ENCODE results near the gene ADSL.

The ADSL gene

DNA sequence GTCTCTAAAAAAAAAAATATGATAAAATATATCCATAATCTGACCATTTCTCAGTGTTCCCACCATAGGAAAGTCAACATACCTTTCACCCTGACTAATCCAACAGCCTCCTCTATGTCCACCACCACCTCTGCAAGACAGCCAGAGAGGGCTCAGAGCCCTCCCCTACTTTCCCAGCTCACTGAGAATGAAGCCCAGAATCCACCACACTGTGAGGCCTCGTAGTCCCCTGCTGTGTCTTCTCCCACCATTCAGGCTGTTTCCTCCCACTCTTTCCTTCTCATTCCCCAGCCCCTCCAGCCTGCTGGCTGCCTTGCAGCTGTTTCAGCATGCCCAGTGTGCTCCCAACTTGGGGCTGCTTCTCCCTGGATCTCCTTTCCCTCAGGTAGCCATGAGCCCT is 51.1 kb downstream of the ADSL start:
- Histone ChIP-seq H3K9me3 (ENCODE audit: severe bottlenecking) (no peaks in the 10 kb centered on the region), H3K4me1 (ENCODE audit: insufficient read depth, poor library complexity, severe bottlenecking) (peaks cover 10% of the 10 kb centered on the region), H3K4me3 (ENCODE audit: severe bottlenecking) (no peak overlapping the region), H3K27ac (ENCODE audit: poor library complexity, severe bottlenecking) (peak overlapping the region; percentile 32), H3K36me3 (ENCODE audit: low read depth) (peaks cover 17% of the 10 kb centered on the region; the same call in 1 of the 2 replicates), H3K27me3 (ENCODE audit: insufficient read depth, poor library complexity, severe bottlenecking) (no peaks in the 10 kb centered on the region)
- DNase-seq (ENCODE audit: low spot score) (no peak), ATAC-seq (ENCODE audit: low read depth) (peak; percentile 30)
- TF ChIP-seq, protein P1, sequence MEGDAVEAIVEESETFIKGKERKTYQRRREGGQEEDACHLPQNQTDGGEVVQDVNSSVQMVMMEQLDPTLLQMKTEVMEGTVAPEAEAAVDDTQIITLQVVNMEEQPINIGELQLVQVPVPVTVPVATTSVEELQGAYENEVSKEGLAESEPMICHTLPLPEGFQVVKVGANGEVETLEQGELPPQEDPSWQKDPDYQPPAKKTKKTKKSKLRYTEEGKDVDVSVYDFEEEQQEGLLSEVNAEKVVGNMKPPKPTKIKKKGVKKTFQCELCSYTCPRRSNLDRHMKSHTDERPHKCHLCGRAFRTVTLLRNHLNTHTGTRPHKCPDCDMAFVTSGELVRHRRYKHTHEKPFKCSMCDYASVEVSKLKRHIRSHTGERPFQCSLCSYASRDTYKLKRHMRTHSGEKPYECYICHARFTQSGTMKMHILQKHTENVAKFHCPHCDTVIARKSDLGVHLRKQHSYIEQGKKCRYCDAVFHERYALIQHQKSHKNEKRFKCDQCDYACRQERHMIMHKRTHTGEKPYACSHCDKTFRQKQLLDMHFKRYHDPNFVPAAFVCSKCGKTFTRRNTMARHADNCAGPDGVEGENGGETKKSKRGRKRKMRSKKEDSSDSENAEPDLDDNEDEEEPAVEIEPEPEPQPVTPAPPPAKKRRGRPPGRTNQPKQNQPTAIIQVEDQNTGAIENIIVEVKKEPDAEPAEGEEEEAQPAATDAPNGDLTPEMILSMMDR (IDR thresholded peaks at IDR 0.05; ENCODE audit: poor library complexity, severe bottlenecking) = no peak

DNA sequence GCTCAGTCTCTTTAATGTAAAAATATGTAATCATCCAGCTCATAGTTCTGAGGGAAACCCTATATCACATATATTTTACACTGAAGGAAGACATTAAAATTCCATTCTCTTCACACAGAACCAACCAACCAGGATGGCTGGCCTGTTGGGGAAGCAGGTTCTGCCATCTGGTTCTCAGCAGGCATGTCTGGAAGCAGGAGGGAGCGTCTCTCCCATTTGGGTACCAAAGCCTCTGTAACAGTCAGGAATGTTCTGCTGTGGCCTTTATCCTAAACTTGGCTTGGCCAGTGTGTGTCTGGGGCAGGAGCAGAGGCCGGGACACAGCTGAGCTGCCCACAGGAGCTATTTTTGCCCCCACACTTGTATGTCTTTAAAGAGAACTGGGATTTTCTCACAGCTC is 53.3 kb downstream of the ADSL start:
- peaks cover 10% of the 10 kb centered on the region for H3K4me1 ChIP-seq (ENCODE audit: insufficient read depth, poor library complexity, severe bottlenecking)
- H3K36me3 ChIP-seq (ENCODE audit: low read depth) = peaks cover 20% of the 10 kb centered on the region
- no peaks in the 10 kb centered on the region for H3K27me3 ChIP-seq (ENCODE audit: insufficient read depth, poor library complexity, severe bottlenecking)
- TF ChIP-seq, protein P1 (IDR thresholded peaks at IDR 0.05; ENCODE audit: poor library complexity, severe bottlenecking) = no peak
- ATAC-seq (ENCODE audit: low read depth) (no peak), DNase-seq (ENCODE audit: low spot score) (no peak)
- H3K4me3 ChIP-seq (ENCODE audit: severe bottlenecking) = no peak overlapping the region
- no peak overlapping the region for H3K27ac ChIP-seq (ENCODE audit: poor library complexity, severe bottlenecking)
- no peaks in the 10 kb centered on the region for H3K9me3 ChIP-seq (ENCODE audit: severe bottlenecking)

DNA sequence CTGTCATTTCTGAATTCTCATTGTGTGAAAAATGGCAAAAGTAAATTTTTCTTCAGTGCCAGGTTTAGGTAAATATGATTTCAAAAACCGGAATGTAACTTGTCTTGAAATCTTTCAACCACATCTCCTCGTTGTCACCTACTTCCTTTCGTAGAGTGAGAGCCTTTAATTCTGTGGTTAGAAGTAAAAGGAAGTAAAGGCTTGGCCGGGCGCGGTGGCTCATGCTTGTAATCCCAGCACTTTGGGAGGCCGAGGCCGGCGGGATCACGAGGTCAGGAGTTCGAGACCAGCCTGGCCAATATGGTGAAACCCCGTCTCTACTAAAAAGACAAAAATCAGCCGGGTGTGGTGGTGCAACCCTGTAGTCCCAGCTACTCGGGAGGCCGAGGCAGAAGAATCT is 53.9 kb downstream of the ADSL start:
- ATAC-seq (ENCODE audit: low read depth) (no peak), DNase-seq (ENCODE audit: low spot score) (no peak)
- TF ChIP-seq, protein P1 (IDR thresholded peaks at IDR 0.05; ENCODE audit: poor library complexity, severe bottlenecking) = no peak
- no peaks in the 10 kb centered on the region for H3K27me3 ChIP-seq (ENCODE audit: insufficient read depth, poor library complexity, severe bottlenecking)
- H3K4me1 ChIP-seq (ENCODE audit: insufficient read depth, poor library complexity, severe bottlenecking) = peaks cover 10% of the 10 kb centered on the region
- H3K9me3 ChIP-seq (ENCODE audit: severe bottlenecking) = no peaks in the 10 kb centered on the region
- H3K27ac ChIP-seq (ENCODE audit: poor library complexity, severe bottlenecking) = no peak overlapping the region
- H3K36me3 ChIP-seq (ENCODE audit: low read depth) = peaks cover 20% of the 10 kb centered on the region
- no peak overlapping the region for H3K4me3 ChIP-seq (ENCODE audit: severe bottlenecking)

DNA sequence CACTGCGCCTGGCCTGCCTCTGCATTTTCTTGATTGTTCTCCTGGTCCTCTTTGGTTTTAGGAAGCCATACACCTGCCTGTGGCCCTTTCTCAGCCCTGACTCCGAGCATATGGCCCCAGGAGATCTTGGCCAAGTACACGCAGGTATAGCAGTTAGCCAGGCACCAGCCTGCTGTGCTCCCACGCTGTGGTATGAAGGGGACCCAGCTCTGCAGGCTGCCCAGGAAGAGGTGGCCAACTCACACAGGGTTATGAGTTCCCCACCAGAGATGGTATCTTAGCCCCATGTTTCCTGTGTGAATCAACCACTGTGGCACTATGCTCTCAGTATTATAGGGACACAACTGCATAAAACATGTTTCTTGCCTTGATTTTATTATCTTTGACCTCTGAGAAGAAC is 55.2 kb downstream of the ADSL start:
- ATAC-seq (ENCODE audit: low read depth) = no peak
- H3K27ac ChIP-seq (ENCODE audit: poor library complexity, severe bottlenecking) = no peak overlapping the region

DNA sequence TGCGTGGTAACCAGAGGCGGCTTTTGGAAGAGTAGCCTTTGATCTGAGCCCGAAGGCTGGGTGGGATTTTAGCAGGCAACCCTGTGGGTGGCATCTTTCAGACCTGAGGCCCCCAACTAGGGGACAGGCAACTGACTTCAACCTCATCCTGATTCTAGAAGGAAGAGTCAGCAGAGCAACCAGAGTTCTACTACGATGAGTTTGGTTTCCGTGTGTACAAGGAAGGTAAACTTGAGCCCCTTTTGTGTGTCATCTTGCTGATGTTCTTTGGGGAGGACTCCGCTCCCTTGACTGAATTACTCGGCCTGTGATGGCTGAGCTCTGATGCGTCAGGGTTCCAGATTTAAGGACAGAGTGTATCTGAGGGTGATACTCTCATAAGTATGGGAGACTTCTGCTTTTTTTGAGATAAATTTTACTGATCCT is 55.7 kb downstream of the ADSL start:
- Histone ChIP-seq H3K4me3 (ENCODE audit: severe bottlenecking) (no peak overlapping the region), H3K9me3 (ENCODE audit: severe bottlenecking) (no peaks in the 10 kb centered on the region), H3K36me3 (ENCODE audit: low read depth) (peaks cover 32% of the 10 kb centered on the region), H3K27me3 (ENCODE audit: insufficient read depth, poor library complexity, severe bottlenecking) (no peaks in the 10 kb centered on the region), H3K4me1 (ENCODE audit: insufficient read depth, poor library complexity, severe bottlenecking) (peaks cover 4% of the 10 kb centered on the region), H3K27ac (ENCODE audit: poor library complexity, severe bottlenecking) (no peak overlapping the region)
- ATAC-seq (ENCODE audit: low read depth) (no peak), DNase-seq (ENCODE audit: low spot score) (no peak)
- TF ChIP-seq, protein P1 (IDR thresholded peaks at IDR 0.05; ENCODE audit: poor library complexity, severe bottlenecking) = no peak

More for the DNA sequence above, 55.2 kb downstream of the ADSL start:
- Histone ChIP-seq H3K36me3 (ENCODE audit: low read depth) (peaks cover 30% of the 10 kb centered on the region), H3K4me1 (ENCODE audit: insufficient read depth, poor library complexity, severe bottlenecking) (peaks cover 9% of the 10 kb centered on the region), H3K9me3 (ENCODE audit: severe bottlenecking) (no peaks in the 10 kb centered on the region), H3K4me3 (ENCODE audit: severe bottlenecking) (no peak overlapping the region), H3K27me3 (ENCODE audit: insufficient read depth, poor library complexity, severe bottlenecking) (no peaks in the 10 kb centered on the region)
- TF ChIP-seq, protein P1 (IDR thresholded peaks at IDR 0.05; ENCODE audit: poor library complexity, severe bottlenecking) = no peak
- DNase-seq (ENCODE audit: low spot score) = no peak
